GM12878 (cell line): ENCODE results near the gene MTHFD1L. TPM values are rescaled to one million over a fixed set of nuclear protein-coding genes. Genes with fewer than 3 reads are reported as not detected.

Experiments
- ATAC-seq: fragments of 200-7000 bp; cut with Tn5 transposase; 3 replicates; pipeline ENCODE4 v1.9.1; 2020; ENCODE audit warnings: mild to moderate bottlenecking, moderate library complexity
- BruUV-seq: library from RNA; stranded (reverse); fragments of 400-500 nt; replicated peaks from 2 replicates; lab custom pipeline; 2021; lab: Mats Ljungman, UMichigan
- CTCF ChIA-PET: fragments of 300-600 bp; sonication (Branson Sonifier 250); formaldehyde crosslinking; extraction: SDS; loops from one replicate; lab custom pipeline; 2021; ENCODE audit warnings: inconsistent platforms; lab: Yijun Ruan, JAX
- POLR2A ChIA-PET: fragments of 350-600 bp; formaldehyde crosslinking; extraction: SDS; loops from one replicate; lab custom pipeline; 2021; ENCODE audit warnings: inconsistent platforms; lab: Charles Lee
- RAD21 ChIA-PET: fragments of 300-600 bp; sonication (Branson Sonifier 250); formaldehyde crosslinking; loops from one replicate; lab custom pipeline; 2023; ENCODE audit warnings: antibody characterized with exemption; ENCODE audit not compliant: unreplicated experiment; lab: Charles Lee
- SMC1A ChIA-PET: fragments of 300-600 bp; sonication (Branson Sonifier 250); formaldehyde crosslinking; loops from one replicate; lab custom pipeline; 2023; ENCODE audit not compliant: unreplicated experiment, uncharacterized antibody; lab: Charles Lee
- DNase-seq: peaks from one replicate; pipeline ENCODE4 v3.0.0-alpha.2; 2011; ENCODE audit warnings: low read depth, low spot score
- FAIRE-seq: peaks from 3 replicates; lab custom pipeline; 2011; peaks lifted over from hg19 to GRCh38; lab: Jason Lieb, UNC
- H2AFZ ChIP-seq: 2 replicates; pipeline ENCODE4 v1.6.0; 2011; ENCODE audit warnings: low read depth, low read length, control low read depth; ENCODE audit not compliant: control insufficient read depth
- H3K27ac ChIP-seq: 2 replicates; pipeline ENCODE4 v1.5.1; 2011; ENCODE audit warnings: control low read depth; ENCODE audit not compliant: control insufficient read depth, insufficient read depth
- H3K27me3 ChIP-seq, 2 experiments: replicated peaks in 1 of 2; 2 replicates each; pipeline versions ENCODE4 v1.6.0 to v1.6.1; 2011; ENCODE audit warnings: low read length in 1 of 2; ENCODE audit not compliant: control insufficient read depth in 2 of 2, insufficient read depth in 2 of 2
- H3K36me3 ChIP-seq, 2 experiments: 2 replicates each; pipeline ENCODE4 v1.5.1; 2011; ENCODE audit warnings: low read length in 1 of 2; ENCODE audit not compliant: control insufficient read depth in 2 of 2, insufficient read depth in 2 of 2
- H3K4me1 ChIP-seq: 2 replicates; pipeline ENCODE4 v1.6.1; 2011; ENCODE audit warnings: mild to moderate bottlenecking, low read length, moderate library complexity, mixed read lengths; ENCODE audit not compliant: control insufficient read depth, insufficient read depth
- H3K4me2 ChIP-seq: 2 replicates; pipeline ENCODE4 v1.6.0; 2011; ENCODE audit warnings: control low read depth; ENCODE audit not compliant: control insufficient read depth, insufficient read depth
- H3K4me3 ChIP-seq: fragments of 200-600 bp; sonication (generic); 2 replicates; pipeline ENCODE4 v1.5.1; 2016
- H3K79me2 ChIP-seq: 2 replicates; pipeline ENCODE4 v1.6.0; 2011; ENCODE audit warnings: low read length; ENCODE audit not compliant: control insufficient read depth, insufficient read depth
- H3K9ac ChIP-seq: 2 replicates; pipeline ENCODE4 v1.8.0; 2011; ENCODE audit warnings: low read length, control low read depth, mixed read lengths; ENCODE audit not compliant: control insufficient read depth, insufficient read depth
- H3K9me3 ChIP-seq: replicated peaks from 3 replicates; pipeline ENCODE4 v1.5.1; 2011; ENCODE audit warnings: mild to moderate bottlenecking, low read length; ENCODE audit not compliant: control insufficient read depth, insufficient read depth
- H4K20me1 ChIP-seq: 2 replicates; pipeline ENCODE4 v1.6.0; 2011; ENCODE audit not compliant: control insufficient read depth, insufficient read depth
- EP300 ChIP-seq, 2 experiments: fragments of 150-350 bp in 1 of 2; IDR thresholded peaks; 2 replicates each; pipeline ENCODE4 v1.6.1; 2011 to 2012; ENCODE audit warnings: low read depth in 2 of 2, low read length in 2 of 2, borderline replicate concordance in 1 of 2, improper control_type of control experiment in 1 of 2, inconsistent platforms in 1 of 2; ENCODE audit not compliant: control insufficient read depth in 1 of 2
- HDAC2 ChIP-seq: fragments of 200-600 bp; sonication (generic); IDR thresholded peaks from 2 replicates; pipeline ENCODE4 v1.6.1; 2017
- JUND ChIP-seq: IDR thresholded peaks from 2 replicates; pipeline ENCODE4 v1.6.1; 2012; ENCODE audit warnings: low read depth, mild to moderate bottlenecking, low read length, improper control_type of control experiment, moderate library complexity
- KDM1A ChIP-seq: fragments of 200-600 bp; sonication (generic); IDR thresholded peaks from 2 replicates; pipeline ENCODE4 v1.6.1; 2016; ENCODE audit warnings: borderline replicate concordance
- MEF2B ChIP-seq: fragments of 450-650 bp; IDR thresholded peaks from 2 replicates; pipeline ENCODE4 v1.6.1; 2018; ENCODE audit warnings: mild to moderate bottlenecking, moderate library complexity; ENCODE audit not compliant: partially characterized antibody, poor library complexity, severe bottlenecking
- MYB ChIP-seq: fragments of 150-350 bp; IDR thresholded peaks from 2 replicates; pipeline ENCODE4 v1.6.1; 2014; ENCODE audit warnings: mild to moderate bottlenecking, low read depth, low read length, borderline replicate concordance
- NBN ChIP-seq: fragments of 450-650 bp; IDR thresholded peaks from 2 replicates; pipeline ENCODE4 v1.6.1; 2016
- NR2C2 ChIP-seq: IDR thresholded peaks from 2 replicates; pipeline ENCODE4 v1.6.1; 2011; ENCODE audit warnings: borderline replicate concordance, low read depth; ENCODE audit not compliant: control insufficient read depth, insufficient read length
- NR2F1 ChIP-seq: fragments of 450-650 bp; conservative IDR thresholded peaks from 2 replicates; pipeline ENCODE4 v1.6.1; 2017; ENCODE audit warnings: mild to moderate bottlenecking
- SMAD5 ChIP-seq: IDR thresholded peaks from 2 replicates; pipeline ENCODE4 v1.6.1; 2016; ENCODE audit warnings: antibody characterized with exemption, low read depth
- SREBF1 ChIP-seq: IDR thresholded peaks from 2 replicates; pipeline ENCODE4 v1.6.1; 2012; ENCODE audit warnings: mild to moderate bottlenecking, low read length
- SRF ChIP-seq, 2 experiments: IDR thresholded peaks; 2 replicates each; pipeline ENCODE4 v1.6.1; 2011; ENCODE audit warnings: low read depth in 2 of 2, low read length in 2 of 2, mild to moderate bottlenecking in 1 of 2, moderate library complexity in 1 of 2
- ZNF207 ChIP-seq: fragments of 450-650 bp; IDR thresholded peaks from 2 replicates; pipeline ENCODE4 v1.6.1; 2014; ENCODE audit warnings: antibody characterized with exemption, mild to moderate bottlenecking, borderline replicate concordance
- WGBS: methylation state at CpG from one replicate; pipeline ENCODE4 v1.1.6; 2016; ENCODE audit warnings: low lambda C conversion rate; ENCODE audit not compliant: insufficient replicate concordance, insufficient coverage; ENCODE audit errors: missing lambda C conversion rate; 5-methylcytosine and 5-hydroxymethylcytosine counted together
- in situ Hi-C: fragments of 300-500 bp; cut with MboI; formaldehyde crosslinking; loops from 9 replicates; pipeline ENCODE4 v1.14.3; 2018; ENCODE audit warnings: mixed read lengths
- intact Hi-C: fragments of 100-400 bp; cut with micrococcal nuclease; formaldehyde crosslinking; loops from one replicate; pipeline ENCODE4 v1.14.2; 2022; ENCODE audit not compliant: unreplicated experiment
- polyA plus RNA-seq, 11 experiments: library from polyadenylated mRNA; depleted of rRNA in 4 of 11; unstranded in 6 of 11; stranded (reverse) in 5 of 11; fragments of >200 nt; fragmentation: Nextera tagmentation in 4 of 11; fragmentation: Illumina TruSeq in 1 of 11; extraction: Ambion mirVana in 4 of 11; extraction: Trizol in 1 of 11; gene quantifications; 1 replicate in 1 of 11; 2 replicates in 10 of 11; pipeline versions ENCODE4 v1.2.1 to v1.2.3, GENCODE V29; 2011 to 2016; ENCODE audit warnings: inconsistent platforms in 2 of 11, missing spikeins in 2 of 11, low read depth in 1 of 11
- total RNA-seq, 4 experiments: library from RNA; depleted of rRNA in 3 of 4; stranded (reverse); fragments of >200 nt in 3 of 4; fragmentation: Illumina TruSeq in 1 of 4; extraction: Trizol in 1 of 4; gene quantifications; 2 replicates each; pipeline versions ENCODE4 v1.2.1 to v1.2.3, GENCODE V29; 2013 to 2021
- TF ChIP-seq, protein P1 (sequence below): fragments of 450-650 bp; IDR thresholded peaks from 2 replicates; pipeline ENCODE4 v1.6.1; 2018; ENCODE audit warnings: mild to moderate bottlenecking, low read depth, moderate library complexity; ENCODE audit not compliant: partially characterized antibody
- TF ChIP-seq, protein P2 (sequence below): fragments of 450-650 bp; IDR thresholded peaks from 2 replicates; pipeline ENCODE4 v1.6.1; 2017; ENCODE audit warnings: mild to moderate bottlenecking

MTHFD1L gene
- total and polyA plus RNA-seq, 10 of the 15 experiments (the other 5 are each of a cell fraction or from before 2014, with no cell fraction given), result 11.7 to 75.5 (median 28.8) TPM

- CTCF ChIA-PET, result interaction anchor here (0.6 to 5.2 kb wide), 3 partner anchors 38 to 404 kb away, joined by 3 to 38 read pairs (median 3); no protein-coding TSS in a partner anchor
- BruUV-seq, result no TSS peak
- peaks cover 0 to 9% of the 10 kb centered on the region in 2 experiments; a peak in 3 of 4 replicates for H3K36me3 ChIP-seq
These were observed 65.3 kb downstream of the MTHFD1L start for GRCh38 chr6:150930841-150931240.

More at GRCh38 chr6:150930841-150931240, 65.3 kb downstream of the MTHFD1L start:
- H3K4me2 ChIP-seq, result no peak overlapping the region
- H4K20me1 ChIP-seq, result no peaks in the 10 kb centered on the region
- H3K27ac ChIP-seq, result no peak overlapping the region
- no peaks in the 10 kb centered on the region for H3K79me2 ChIP-seq
- FAIRE-seq (no peak), DNase-seq (no peak)
- no peaks in the 10 kb centered on the region for H3K9me3 ChIP-seq
- no peak overlapping the region for H2AFZ ChIP-seq
- H3K27me3 ChIP-seq, result no peaks in the 10 kb centered on the region
- TF ChIP-seq NBN (no peak), SMAD5 (no peak), MEF2B (no peak), EP300 (IDR thresholded peaks at IDR 0.05; ENCODE audit: borderline replicate concordance in 1 of 2, control insufficient read depth in 1 of 2, low read depth in 2 of 2, low read length in 2 of 2) (no peak), MYB (no peak), JUND (no peak), HDAC2 (no peak), ZNF207 (no peak), NR2F1 (no peak), SREBF1 (no peak), NR2C2 (no peak), SRF (IDR thresholded peaks at IDR 0.05; ENCODE audit: low read depth in 2 of 2, low read length in 2 of 2) (no peak), KDM1A (no peak)
- TF ChIP-seq, protein P1, sequence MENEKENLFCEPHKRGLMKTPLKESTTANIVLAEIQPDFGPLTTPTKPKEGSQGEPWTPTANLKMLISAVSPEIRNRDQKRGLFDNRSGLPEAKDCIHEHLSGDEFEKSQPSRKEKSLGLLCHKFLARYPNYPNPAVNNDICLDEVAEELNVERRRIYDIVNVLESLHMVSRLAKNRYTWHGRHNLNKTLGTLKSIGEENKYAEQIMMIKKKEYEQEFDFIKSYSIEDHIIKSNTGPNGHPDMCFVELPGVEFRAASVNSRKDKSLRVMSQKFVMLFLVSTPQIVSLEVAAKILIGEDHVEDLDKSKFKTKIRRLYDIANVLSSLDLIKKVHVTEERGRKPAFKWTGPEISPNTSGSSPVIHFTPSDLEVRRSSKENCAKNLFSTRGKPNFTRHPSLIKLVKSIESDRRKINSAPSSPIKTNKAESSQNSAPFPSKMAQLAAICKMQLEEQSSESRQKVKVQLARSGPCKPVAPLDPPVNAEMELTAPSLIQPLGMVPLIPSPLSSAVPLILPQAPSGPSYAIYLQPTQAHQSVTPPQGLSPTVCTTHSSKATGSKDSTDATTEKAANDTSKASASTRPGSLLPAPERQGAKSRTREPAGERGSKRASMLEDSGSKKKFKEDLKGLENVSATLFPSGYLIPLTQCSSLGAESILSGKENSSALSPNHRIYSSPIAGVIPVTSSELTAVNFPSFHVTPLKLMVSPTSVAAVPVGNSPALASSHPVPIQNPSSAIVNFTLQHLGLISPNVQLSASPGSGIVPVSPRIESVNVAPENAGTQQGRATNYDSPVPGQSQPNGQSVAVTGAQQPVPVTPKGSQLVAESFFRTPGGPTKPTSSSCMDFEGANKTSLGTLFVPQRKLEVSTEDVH, result no peak
- TF ChIP-seq, protein P2, sequence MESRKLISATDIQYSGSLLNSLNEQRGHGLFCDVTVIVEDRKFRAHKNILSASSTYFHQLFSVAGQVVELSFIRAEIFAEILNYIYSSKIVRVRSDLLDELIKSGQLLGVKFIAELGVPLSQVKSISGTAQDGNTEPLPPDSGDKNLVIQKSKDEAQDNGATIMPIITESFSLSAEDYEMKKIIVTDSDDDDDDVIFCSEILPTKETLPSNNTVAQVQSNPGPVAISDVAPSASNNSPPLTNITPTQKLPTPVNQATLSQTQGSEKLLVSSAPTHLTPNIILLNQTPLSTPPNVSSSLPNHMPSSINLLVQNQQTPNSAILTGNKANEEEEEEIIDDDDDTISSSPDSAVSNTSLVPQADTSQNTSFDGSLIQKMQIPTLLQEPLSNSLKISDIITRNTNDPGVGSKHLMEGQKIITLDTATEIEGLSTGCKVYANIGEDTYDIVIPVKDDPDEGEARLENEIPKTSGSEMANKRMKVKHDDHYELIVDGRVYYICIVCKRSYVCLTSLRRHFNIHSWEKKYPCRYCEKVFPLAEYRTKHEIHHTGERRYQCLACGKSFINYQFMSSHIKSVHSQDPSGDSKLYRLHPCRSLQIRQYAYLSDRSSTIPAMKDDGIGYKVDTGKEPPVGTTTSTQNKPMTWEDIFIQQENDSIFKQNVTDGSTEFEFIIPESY, result no peak
- TF ChIP-seq, all 136 proteins: peak for 0
- in situ Hi-C loops (no loop called here), intact Hi-C loops (no loop called here)
- Histone ChIP-seq H3K4me1 (no peaks in the 10 kb centered on the region), H3K4me3 (no peak overlapping the region), H3K9ac (no peak overlapping the region)
- 96% methylated on average over 1 of the region's 1 CpG for WGBS
- ChIA-PET SMC1A (interaction anchor here (0.6 to 2.8 kb wide), 4 partner anchors 32 to 393 kb away, joined by 3 to 19 read pairs (median 4); no protein-coding TSS in a partner anchor), POLR2A (no interaction called here), RAD21 (no interaction called here)
- ATAC-seq, result no peak
